ENCODE results near the gene ALG11.
"Not testable (repeated sequence)": the region's sequence is repeated elsewhere in the genome, so short reads cannot be mapped to it uniquely, and the experiment has no call there.

Gene ALG11

GRCh38 chr13:52029569-52029968, 17.4 kb downstream of the ALG11 start:
- TF ChIP-seq CTCF (IDR thresholded peaks at IDR 0.05; ENCODE audit: low read depth, low read length, missing control alignments) = no peak
- DNase-seq (ENCODE audit: extremely low read depth, low read depth) = no peak
- H3K4me3 ChIP-seq (replicated peaks; ENCODE audit: low read depth, low read length) = no peak overlapping the region

GRCh38 chr13:52030401-52030800, 18.2 kb downstream of the ALG11 start:
- H3K4me3 ChIP-seq (replicated peaks; ENCODE audit: low read depth, low read length); DNase-seq (ENCODE audit: extremely low read depth, low read depth): not testable (repeated sequence)

- TF ChIP-seq CTCF (IDR thresholded peaks at IDR 0.05; ENCODE audit: low read depth, low read length, missing control alignments) = no peak
- no peak for DNase-seq (ENCODE audit: extremely low read depth, low read depth)
- no peak overlapping the region for H3K4me3 ChIP-seq (replicated peaks; ENCODE audit: low read depth, low read length)
These were observed 20.8 kb downstream of the ALG11 start for GRCh38 chr13:52033039-52033438.

DNA sequence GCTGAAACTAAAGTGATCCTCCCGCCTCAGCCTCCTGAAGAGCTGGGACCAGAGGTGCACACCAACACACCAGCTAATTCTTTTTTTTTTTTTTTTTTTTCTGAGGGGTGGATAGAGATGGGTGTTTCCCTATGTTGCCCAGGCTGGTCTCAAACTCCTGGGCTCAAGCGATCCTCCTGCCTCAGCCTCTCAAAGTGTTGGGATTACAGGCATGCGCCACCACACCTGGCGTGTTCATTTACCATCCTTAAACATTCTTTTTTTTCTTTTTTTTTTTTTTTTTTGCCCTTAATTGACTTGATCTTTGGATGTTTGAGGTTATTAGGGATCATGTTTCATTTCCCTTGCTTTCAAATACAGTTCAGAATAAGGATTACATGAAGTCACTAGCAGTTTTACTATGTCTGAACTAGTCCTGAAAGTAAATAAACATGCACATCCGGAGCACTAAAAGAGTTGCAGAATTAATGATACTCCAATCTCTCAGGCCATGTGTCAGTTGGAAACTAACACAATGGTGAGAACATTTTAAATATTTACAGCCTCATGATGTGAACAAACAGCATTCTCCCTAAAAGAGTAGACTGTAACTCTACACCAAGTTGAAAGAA, 22.5 kb downstream of the ALG11 start:
- TF ChIP-seq CTCF (IDR thresholded peaks at IDR 0.05; ENCODE audit: low read depth, low read length, missing control alignments) = no peak
- H3K4me3 ChIP-seq (replicated peaks; ENCODE audit: low read depth, low read length) = no peak overlapping the region
- no peak for DNase-seq (ENCODE audit: extremely low read depth, low read depth)

GRCh38 chr13:52036037-52036436, 23.8 kb downstream of the ALG11 start:
- no peak for TF ChIP-seq CTCF (IDR thresholded peaks at IDR 0.05; ENCODE audit: low read depth, low read length, missing control alignments)
- H3K4me3 ChIP-seq (replicated peaks; ENCODE audit: low read depth, low read length) = no peak overlapping the region
- no peak for DNase-seq (ENCODE audit: extremely low read depth, low read depth)

DNA sequence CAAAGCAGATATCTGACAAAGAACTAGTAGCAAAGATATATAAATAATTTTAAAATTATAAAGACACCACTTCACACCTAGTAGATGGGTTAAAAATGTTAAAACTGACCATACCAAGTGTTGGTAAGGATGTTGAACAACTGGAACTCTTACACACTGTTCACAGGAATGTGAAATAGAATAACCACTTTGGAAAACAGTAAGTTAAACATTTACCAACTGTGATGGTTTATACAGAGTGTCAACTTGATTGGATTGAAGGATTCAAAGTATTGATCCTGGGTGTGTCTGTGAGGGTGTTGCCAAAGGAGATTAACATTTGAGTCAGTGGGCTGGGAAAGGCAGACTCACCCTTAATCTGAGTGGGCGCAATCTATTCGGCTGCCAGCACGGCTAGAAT, 31.5 kb downstream of the ALG11 start:
- TF ChIP-seq CTCF (IDR thresholded peaks at IDR 0.05; ENCODE audit: low read depth, low read length, missing control alignments) = no peak
- no peak for DNase-seq (ENCODE audit: extremely low read depth, low read depth)

GRCh38 chr13:52047463-52047862, 35.3 kb downstream of the ALG11 start:
- no peak overlapping the region for H3K4me3 ChIP-seq (replicated peaks; ENCODE audit: low read depth, low read length)
- DNase-seq (ENCODE audit: extremely low read depth, low read depth) = no peak
- no peak for TF ChIP-seq CTCF (IDR thresholded peaks at IDR 0.05; ENCODE audit: low read depth, low read length, missing control alignments)

More for the DNA sequence above, 31.5 kb downstream of the ALG11 start:
- no peak overlapping the region for H3K4me3 ChIP-seq (replicated peaks; ENCODE audit: low read depth, low read length)

Data from HFF-Myc (cell line).